Retinal pigment epithelial cell (primary cell): ENCODE results near the gene KLK5.

Experiments used
- DNase-seq: peaks from one replicate; pipeline ENCODE4 v3.0.0-alpha.2; 2010; ENCODE audit warnings: low read depth
- H3K4me3 ChIP-seq: 2 replicates; pipeline ENCODE4 v1.5.1; 2011; ENCODE audit warnings: mild to moderate bottlenecking, low read length, control low read depth, moderate library complexity
- TF ChIP-seq, protein P1 (sequence below): conservative IDR thresholded peaks from 2 replicates; pipeline ENCODE4 v1.5.1; 2011; ENCODE audit warnings: low read depth, low read length, control low read depth, inconsistent platforms

The KLK5 gene

DNA sequence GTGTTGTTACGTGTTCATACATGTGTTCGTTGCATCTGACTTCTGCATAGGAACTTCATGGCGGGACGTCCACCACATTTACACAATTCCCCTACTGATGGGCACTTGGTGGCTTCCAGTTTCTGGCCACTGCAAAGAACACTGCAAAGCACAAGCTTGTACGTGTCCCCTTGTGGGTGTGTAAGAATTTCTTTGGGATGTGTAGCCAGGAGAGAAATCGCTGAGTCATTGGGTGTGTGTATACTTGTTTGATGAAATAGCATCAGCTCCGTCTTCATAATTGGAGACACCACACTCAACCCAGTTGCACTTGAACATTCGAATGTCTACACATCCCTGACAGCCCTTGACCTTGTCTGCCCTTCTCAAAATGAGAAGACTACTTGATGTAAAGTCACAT lies 19.2 kb downstream of the KLK5 start:
- DNase-seq = no peak
- H3K4me3 ChIP-seq = no peak overlapping the region
- TF ChIP-seq, protein P1, sequence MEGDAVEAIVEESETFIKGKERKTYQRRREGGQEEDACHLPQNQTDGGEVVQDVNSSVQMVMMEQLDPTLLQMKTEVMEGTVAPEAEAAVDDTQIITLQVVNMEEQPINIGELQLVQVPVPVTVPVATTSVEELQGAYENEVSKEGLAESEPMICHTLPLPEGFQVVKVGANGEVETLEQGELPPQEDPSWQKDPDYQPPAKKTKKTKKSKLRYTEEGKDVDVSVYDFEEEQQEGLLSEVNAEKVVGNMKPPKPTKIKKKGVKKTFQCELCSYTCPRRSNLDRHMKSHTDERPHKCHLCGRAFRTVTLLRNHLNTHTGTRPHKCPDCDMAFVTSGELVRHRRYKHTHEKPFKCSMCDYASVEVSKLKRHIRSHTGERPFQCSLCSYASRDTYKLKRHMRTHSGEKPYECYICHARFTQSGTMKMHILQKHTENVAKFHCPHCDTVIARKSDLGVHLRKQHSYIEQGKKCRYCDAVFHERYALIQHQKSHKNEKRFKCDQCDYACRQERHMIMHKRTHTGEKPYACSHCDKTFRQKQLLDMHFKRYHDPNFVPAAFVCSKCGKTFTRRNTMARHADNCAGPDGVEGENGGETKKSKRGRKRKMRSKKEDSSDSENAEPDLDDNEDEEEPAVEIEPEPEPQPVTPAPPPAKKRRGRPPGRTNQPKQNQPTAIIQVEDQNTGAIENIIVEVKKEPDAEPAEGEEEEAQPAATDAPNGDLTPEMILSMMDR = no peak

DNA sequence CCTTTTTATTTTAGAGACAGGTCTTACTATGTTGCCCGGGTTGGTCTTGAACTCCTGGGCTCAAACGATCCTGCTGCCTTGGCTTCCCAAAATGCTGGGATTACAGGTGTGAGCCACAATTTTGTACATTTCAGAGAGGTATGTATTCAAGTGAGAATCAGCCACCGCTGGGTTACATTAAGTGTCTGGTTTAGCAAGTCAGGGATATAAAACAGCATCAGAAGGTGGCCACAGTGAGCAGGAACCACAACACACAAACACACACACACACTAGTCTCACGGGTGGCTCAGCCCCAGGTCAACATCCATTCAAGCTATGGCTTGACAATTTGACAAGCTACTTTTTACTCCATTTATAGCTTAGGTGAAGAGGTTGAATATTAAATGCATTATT lies 20.2 kb downstream of the KLK5 start:
- no peak overlapping the region for H3K4me3 ChIP-seq
- TF ChIP-seq, protein P1 = no peak
- no peak for DNase-seq

DNA sequence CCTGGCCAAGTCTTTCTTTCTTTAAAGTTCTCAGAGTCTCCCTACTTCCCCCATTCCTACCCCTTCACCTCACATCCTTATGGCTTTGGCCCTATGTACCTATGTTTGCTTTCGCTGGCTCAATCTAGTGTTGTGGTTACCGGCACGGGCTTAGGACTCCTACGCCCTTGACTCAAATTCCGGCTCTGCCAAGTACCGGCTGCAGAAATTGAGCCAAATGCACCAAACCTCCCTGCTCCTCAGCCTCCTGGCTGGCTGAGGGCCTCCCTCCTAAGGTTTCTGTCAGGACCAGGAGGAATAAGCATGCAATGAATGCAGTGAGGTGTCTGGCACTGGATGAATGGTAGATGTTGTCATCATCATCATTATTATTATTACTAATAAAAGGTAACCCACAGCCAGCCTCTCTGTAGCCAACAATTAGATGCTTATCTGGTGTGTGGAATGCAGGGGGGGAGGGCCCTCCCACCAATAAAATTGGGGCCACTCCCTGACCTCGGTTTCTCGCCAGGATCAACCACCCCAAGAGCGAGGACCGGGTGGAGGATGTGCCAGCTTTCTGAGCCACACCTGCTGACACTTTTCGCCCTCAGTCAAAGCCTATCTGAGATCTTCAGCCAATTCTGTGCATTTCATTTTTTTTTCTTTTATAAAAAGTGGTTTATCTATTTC lies 20.7 kb downstream of the KLK5 start:
- DNase-seq = no peak
- TF ChIP-seq, protein P1 = no peak
- H3K4me3 ChIP-seq = no peak overlapping the region

DNA sequence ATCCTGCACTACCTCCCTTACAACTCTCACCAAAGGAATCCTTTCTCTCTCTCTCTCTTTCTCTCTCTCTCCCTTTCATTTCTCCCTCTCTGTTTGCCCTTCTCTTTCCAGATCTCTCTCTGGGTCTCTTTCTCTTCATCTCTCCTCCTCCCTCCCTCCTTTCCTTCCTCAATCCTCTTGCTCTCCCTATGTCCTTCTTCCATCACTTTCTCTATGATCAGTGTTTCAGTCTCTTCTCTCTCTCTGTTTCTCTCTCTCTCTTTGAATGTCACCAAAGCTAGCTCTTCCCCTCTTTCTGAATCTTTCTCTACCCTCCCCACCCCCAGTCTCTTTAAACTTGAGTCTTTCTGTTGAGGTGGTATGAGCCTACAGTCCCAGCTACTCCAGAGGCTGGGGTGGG lies 21.8 kb downstream of the KLK5 start:
- TF ChIP-seq, protein P1 = no peak
- no peak overlapping the region for H3K4me3 ChIP-seq
- DNase-seq = no peak

DNA sequence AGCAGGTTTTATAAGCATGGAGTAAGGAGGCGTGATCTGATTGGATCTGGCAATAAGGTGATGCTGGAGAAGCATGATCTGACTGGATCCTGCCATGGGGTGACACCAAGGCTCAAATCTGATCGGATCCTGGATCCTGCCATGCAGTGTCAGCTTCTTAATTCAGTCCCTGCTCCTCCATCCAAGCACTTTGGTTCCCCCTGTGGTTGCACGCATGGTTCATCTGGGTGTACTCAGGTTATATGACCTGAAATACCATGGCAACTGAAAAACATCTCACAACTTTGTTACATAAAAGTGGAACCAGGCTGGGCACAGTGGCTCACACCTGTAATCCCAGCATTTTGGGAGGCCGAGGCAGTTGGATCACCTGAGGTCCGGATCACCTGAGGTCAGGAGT lies 24.0 kb downstream of the KLK5 start:
- DNase-seq = no peak
- H3K4me3 ChIP-seq = no peak overlapping the region
- TF ChIP-seq, protein P1 = no peak

DNA sequence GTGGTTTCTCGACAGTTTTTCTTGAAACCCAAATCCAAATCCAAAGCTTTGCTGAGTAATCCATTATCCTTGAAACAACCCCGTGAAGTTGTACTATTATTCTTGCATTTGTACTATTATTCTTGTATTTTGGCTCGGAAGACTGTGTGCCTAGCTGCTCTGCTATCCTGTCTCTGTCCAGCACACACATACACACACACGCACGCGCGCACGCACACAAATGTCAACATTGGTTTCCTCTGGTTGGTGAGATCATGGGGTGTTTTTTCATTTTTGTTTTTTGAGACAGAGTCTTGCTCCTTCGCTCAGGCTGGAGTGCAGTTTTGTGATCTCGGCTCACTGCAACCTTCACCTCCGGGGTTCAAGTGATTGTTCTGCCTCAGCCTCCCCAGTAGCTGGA lies 26.7 kb downstream of the KLK5 start:
- no peak for DNase-seq
- TF ChIP-seq, protein P1 = no peak
- H3K4me3 ChIP-seq = no peak overlapping the region

DNA sequence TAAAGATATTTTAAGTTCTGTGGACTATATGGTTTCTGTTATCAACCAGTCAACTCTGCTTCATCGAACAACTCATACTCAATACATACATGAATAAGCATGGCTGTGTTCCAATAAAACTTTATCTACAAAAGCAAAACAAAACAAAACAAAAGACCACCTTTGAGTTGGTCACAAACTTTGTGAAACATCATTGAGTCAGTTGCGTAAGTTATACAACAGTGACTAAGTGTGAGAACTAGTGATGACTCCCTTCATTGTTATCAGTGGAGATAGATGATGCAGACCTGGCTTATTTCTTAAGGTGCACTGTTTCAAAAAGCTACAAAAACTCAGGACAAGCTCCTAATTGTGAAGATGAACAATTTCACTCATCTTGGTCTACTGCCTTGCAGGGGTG lies 27.1 kb downstream of the KLK5 start:
- H3K4me3 ChIP-seq = no peak overlapping the region
- TF ChIP-seq, protein P1 = no peak
- no peak for DNase-seq
